Tibial nerve (tissue), 4 donors: Measurements from ENCODE around the gene HS2ST1.
"Not testable (repeated sequence)": the region's sequence is repeated elsewhere in the genome, so short reads cannot be mapped to it uniquely, and the experiment has no call there.

Experiments
- EP300 ChIP-seq, 2 donors: sonication (generic); formaldehyde crosslinking; IDR thresholded peaks; one replicate each; pipeline ENCODE4 v1.6.1; 2017; ENCODE audit warnings: antibody characterized with exemption in 2 of 2, mild to moderate bottlenecking in 1 of 2
- POLR2A ChIP-seq, 2 donors: fragments of 450-650 bp; IDR thresholded peaks; one replicate each; pipeline ENCODE4 v1.6.1; 2017; ENCODE audit warnings: antibody characterized with exemption in 2 of 2, mild to moderate bottlenecking in 2 of 2, moderate library complexity in 2 of 2
- TF ChIP-seq, protein P1 (sequence below), 5 experiments: fragments of 200-600 bp in 3 of 5; fragments of 450-650 bp in 2 of 5; sonication (generic) in 3 of 5; IDR thresholded peaks; one replicate each; pipeline ENCODE4 v1.5.1; 2016 to 2019; ENCODE audit warnings: antibody characterized with exemption in 5 of 5, mild to moderate bottlenecking in 3 of 5, moderate library complexity in 2 of 5

DNA sequence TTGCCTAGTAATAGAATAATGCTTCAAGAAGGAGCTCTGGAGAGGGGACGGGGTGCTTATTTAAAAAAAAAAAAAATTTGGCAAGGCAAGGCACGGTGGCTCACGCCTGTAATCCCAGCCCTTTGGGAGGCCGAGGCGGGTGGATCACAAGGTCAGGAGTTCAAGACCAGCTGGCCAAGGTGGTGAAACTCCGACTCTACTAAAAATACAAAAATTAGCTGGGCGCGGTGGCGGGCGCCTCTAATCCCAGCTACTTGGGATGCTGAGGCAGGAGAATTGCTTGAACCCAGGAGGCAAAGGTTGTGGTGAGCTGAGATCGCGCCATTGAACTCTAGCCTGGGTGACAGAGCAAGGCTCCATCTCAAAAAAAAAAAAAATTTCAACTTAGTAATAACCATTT, 69.2 kb downstream of the HS2ST1 start:
- TF ChIP-seq, protein P1, sequence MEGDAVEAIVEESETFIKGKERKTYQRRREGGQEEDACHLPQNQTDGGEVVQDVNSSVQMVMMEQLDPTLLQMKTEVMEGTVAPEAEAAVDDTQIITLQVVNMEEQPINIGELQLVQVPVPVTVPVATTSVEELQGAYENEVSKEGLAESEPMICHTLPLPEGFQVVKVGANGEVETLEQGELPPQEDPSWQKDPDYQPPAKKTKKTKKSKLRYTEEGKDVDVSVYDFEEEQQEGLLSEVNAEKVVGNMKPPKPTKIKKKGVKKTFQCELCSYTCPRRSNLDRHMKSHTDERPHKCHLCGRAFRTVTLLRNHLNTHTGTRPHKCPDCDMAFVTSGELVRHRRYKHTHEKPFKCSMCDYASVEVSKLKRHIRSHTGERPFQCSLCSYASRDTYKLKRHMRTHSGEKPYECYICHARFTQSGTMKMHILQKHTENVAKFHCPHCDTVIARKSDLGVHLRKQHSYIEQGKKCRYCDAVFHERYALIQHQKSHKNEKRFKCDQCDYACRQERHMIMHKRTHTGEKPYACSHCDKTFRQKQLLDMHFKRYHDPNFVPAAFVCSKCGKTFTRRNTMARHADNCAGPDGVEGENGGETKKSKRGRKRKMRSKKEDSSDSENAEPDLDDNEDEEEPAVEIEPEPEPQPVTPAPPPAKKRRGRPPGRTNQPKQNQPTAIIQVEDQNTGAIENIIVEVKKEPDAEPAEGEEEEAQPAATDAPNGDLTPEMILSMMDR (IDR thresholded peaks at IDR 0.05): not testable (repeated sequence)
- TF ChIP-seq EP300, POLR2A (IDR thresholded peaks at IDR 0.05): not testable (repeated sequence)
